Stimulated activated CD4-positive, alpha-beta T cell treated with anti-CD3 and anti-CD28 coated beads, Interleukin-4, amount 100 ng/mL, for 24 hours (primary cell): ENCODE results near the gene CD300A.
"Not testable (repeated sequence)": the region's sequence is repeated elsewhere in the genome, so short reads cannot be mapped to it uniquely, and the experiment has no call there.

ENCODE experiments used
- DNase-seq: peaks from one replicate; pipeline ENCODE4 v3.0.0-alpha.2; 2020

CD300A gene

GRCh38 chr17:74485022-74485743 lies 18.7 kb downstream of the CD300A start:
- DNase-seq, result no peak

GRCh38 chr17:74485841-74486240 lies 19.4 kb downstream of the CD300A start:
- DNase-seq, result no peak

- not testable (repeated sequence) for DNase-seq
These were observed 21.8 kb downstream of the CD300A start for GRCh38 chr17:74488276-74488675.

- no peak for DNase-seq
These were observed 24.3 kb downstream of the CD300A start for GRCh38 chr17:74490716-74491115.

- DNase-seq, result no peak
These were observed 25.2 kb downstream of the CD300A start for GRCh38 chr17:74491626-74492025.

- peak; percentile 72 for DNase-seq
These were observed 26.9 kb downstream of the CD300A start for GRCh38 chr17:74493331-74493833.

- no peak for DNase-seq
These were observed 31.0 kb downstream of the CD300A start for GRCh38 chr17:74497471-74497870.

- no peak for DNase-seq
These were observed 33.6 kb downstream of the CD300A start for GRCh38 chr17:74499992-74500391.

- no peak for DNase-seq
These were observed 36.4 kb downstream of the CD300A start for GRCh38 chr17:74502861-74503260.

GRCh38 chr17:74503949-74504348 lies 37.5 kb downstream of the CD300A start:
- DNase-seq, result not testable (repeated sequence)

GRCh38 chr17:74508156-74508555 lies 41.7 kb downstream of the CD300A start:
- DNase-seq, result no peak

- no peak for DNase-seq
These were observed 45.6 kb downstream of the CD300A start for GRCh38 chr17:74512036-74512435.

- peak; percentile 48 for DNase-seq
These were observed 46.2 kb downstream of the CD300A start for GRCh38 chr17:74512624-74513091.

- peak; percentile 32 for DNase-seq
These were observed 47.7 kb downstream of the CD300A start for GRCh38 chr17:74513987-74514631.

- no peak for DNase-seq
These were observed 48.3 kb downstream of the CD300A start for GRCh38 chr17:74514632-74515334.

- DNase-seq, result no peak
These were observed 49.5 kb downstream of the CD300A start for GRCh38 chr17:74515941-74516340.

- DNase-seq, result no peak
These were observed 50.3 kb downstream of the CD300A start for GRCh38 chr17:74516561-74517328.

GRCh38 chr17:74518413-74518981 lies 52.1 kb downstream of the CD300A start:
- DNase-seq, result not testable (repeated sequence)

GRCh38 chr17:74520016-74520434 lies 53.6 kb downstream of the CD300A start:
- DNase-seq, result peak; percentile 24

- DNase-seq, result no peak
These were observed 54.5 kb downstream of the CD300A start for GRCh38 chr17:74520790-74521480.

GRCh38 chr17:74521701-74522201 lies 55.3 kb downstream of the CD300A start:
- DNase-seq, result no peak
